ENCODE results near the gene ST7.

GRCh38 chr7:117095055-117095454, 141.8 kb downstream of the ST7 start:
- TF ChIP-seq POLR2AphosphoS5 (IDR thresholded peaks at IDR 0.05; ENCODE audit: low read depth, low read length) (no peak), EZH2 (IDR thresholded peaks at IDR 0.05; ENCODE audit: low read depth, low read length, severe bottlenecking) (no peak), CTCF (IDR thresholded peaks at IDR 0.05; ENCODE audit: control extremely low read depth in 1 of 3, insufficient read depth in 1 of 3, low read depth in 1 of 3, low read length in 3 of 3) (no peak), CEBPB (IDR thresholded peaks at IDR 0.05; ENCODE audit: low read depth, low read length) (no peak), SIRT6 (IDR thresholded peaks at IDR 0.05; ENCODE audit: low read length) (no peak), BCL11A (IDR thresholded peaks at IDR 0.05; ENCODE audit: low read depth in 2 of 2, low read length in 2 of 2) (no peak), JUND (IDR thresholded peaks at IDR 0.05; ENCODE audit: low read length) (no peak), GABPA (IDR thresholded peaks at IDR 0.05; ENCODE audit: borderline replicate concordance, insufficient read depth, low read length) (no peak), TAF1 (IDR thresholded peaks at IDR 0.05; ENCODE audit: low read depth, low read length) (no peak), TBP (IDR thresholded peaks at IDR 0.05; ENCODE audit: low read depth, low read length) (no peak), BACH1 (IDR thresholded peaks at IDR 0.05; ENCODE audit: low read length) (no peak), SIN3A (conservative IDR thresholded peaks at IDR 0.05 in 1 of 2, IDR thresholded peaks at IDR 0.05 in 1 of 2; ENCODE audit: low read depth in 1 of 2, low read length in 2 of 2) (no peak)

Data from H1 (cell line).